ENCODE measurements around the gene MARCHF5. TPM values are rescaled to one million over a fixed set of nuclear protein-coding genes. Genes with fewer than 3 reads are reported as not detected.

MARCHF5 gene
- total RNA-seq, 4 donors from 2014 or later = 24.2 to 29.8 (median 27.7) TPM

- Histone ChIP-seq H3K36me3 (no peaks in the 10 kb centered on the region), H3K27ac (no peak overlapping the region), H3K9me3 (no peaks in the 10 kb centered on the region), H3K27me3 (no peaks in the 10 kb centered on the region), H3K4me1 (peaks cover 6% of the 10 kb centered on the region in 2 donors), H3K4me3 (replicated peaks in 1 of 3) (no peak overlapping the region)
- intact Hi-C loops (cut with DNase I) = no loop called here
- TF ChIP-seq, protein P1, sequence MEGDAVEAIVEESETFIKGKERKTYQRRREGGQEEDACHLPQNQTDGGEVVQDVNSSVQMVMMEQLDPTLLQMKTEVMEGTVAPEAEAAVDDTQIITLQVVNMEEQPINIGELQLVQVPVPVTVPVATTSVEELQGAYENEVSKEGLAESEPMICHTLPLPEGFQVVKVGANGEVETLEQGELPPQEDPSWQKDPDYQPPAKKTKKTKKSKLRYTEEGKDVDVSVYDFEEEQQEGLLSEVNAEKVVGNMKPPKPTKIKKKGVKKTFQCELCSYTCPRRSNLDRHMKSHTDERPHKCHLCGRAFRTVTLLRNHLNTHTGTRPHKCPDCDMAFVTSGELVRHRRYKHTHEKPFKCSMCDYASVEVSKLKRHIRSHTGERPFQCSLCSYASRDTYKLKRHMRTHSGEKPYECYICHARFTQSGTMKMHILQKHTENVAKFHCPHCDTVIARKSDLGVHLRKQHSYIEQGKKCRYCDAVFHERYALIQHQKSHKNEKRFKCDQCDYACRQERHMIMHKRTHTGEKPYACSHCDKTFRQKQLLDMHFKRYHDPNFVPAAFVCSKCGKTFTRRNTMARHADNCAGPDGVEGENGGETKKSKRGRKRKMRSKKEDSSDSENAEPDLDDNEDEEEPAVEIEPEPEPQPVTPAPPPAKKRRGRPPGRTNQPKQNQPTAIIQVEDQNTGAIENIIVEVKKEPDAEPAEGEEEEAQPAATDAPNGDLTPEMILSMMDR (IDR thresholded peaks at IDR 0.05) = no peak
- TF ChIP-seq POLR2A (IDR thresholded peaks at IDR 0.05) = no peak
- DNase-seq = no peak
Observed at GRCh38 chr10:92303096-92303495, 12.1 kb downstream of the MARCHF5 start.

DNA sequence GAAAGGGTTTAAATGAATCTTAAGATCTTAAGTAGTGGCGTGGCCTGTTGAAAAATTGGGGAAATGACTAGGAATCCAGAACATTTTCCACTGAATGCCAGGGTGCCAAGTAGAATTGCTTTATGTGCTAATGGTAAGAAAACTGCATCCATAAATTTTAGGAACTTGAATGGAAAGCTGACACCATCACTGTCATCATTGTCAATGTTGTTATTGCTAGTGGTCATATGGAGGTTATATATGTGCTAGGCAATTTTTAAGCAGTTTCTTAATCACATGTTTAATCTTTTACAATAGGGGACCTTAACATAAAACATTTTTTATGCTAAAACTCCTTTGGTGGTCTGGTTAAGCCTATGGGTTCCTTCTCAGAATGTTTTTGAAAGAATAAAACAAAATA is 13.1 kb downstream of the MARCHF5 start:
- Histone ChIP-seq H3K4me3 (replicated peaks in 1 of 3) (no peak overlapping the region), H3K4me1 (peaks cover 6% of the 10 kb centered on the region in 2 donors), H3K36me3 (no peaks in the 10 kb centered on the region), H3K9me3 (no peaks in the 10 kb centered on the region), H3K27me3 (no peaks in the 10 kb centered on the region), H3K27ac (no peak overlapping the region)
- DNase-seq = no peak
- intact Hi-C loops (cut with DNase I) = no loop called here
- WGBS, 2 donors = 94 to 98% methylated on average over 1 of the region's 1 CpG
- TF ChIP-seq, protein P1 (IDR thresholded peaks at IDR 0.05) = no peak

GRCh38 chr10:92305133-92306072 is 14.4 kb downstream of the MARCHF5 start:
- Histone ChIP-seq H3K4me1 (peaks cover 6% of the 10 kb centered on the region in 2 donors), H3K4me3 (replicated peaks in 1 of 3) (no peak overlapping the region), H3K27me3 (no peaks in the 10 kb centered on the region), H3K9me3 (no peaks in the 10 kb centered on the region), H3K27ac (no peak overlapping the region), H3K36me3 (no peaks in the 10 kb centered on the region)
- DNase-seq = no peak
- intact Hi-C loops (cut with DNase I) = no loop called here
- TF ChIP-seq, protein P1 (IDR thresholded peaks at IDR 0.05) = no peak
- no peak for TF ChIP-seq POLR2A (IDR thresholded peaks at IDR 0.05)
- 88 to 90% methylated on average over 13 of the region's 13 CpGs for WGBS, 2 donors

DNA sequence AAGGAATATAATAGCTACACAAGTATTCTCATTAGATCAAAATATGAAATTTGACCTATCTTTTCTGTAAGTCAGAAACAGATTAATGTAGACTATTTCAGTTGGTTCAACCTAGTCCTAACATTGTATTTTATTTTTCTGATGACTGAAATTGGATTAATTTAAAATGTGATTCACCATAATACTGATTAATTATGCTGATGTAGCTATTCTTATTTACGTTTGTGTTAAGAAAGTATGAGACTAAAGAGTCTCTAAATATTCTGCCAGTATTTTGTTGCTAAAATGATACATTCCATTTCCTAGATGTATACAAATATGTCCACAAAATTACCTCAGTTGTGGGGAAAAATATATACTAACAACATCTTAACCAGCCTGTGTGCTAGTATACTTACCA is 18.3 kb downstream of the MARCHF5 start:
- Histone ChIP-seq H3K36me3 (no peaks in the 10 kb centered on the region), H3K27me3 (no peaks in the 10 kb centered on the region), H3K4me3 (replicated peaks in 1 of 3) (no peak overlapping the region), H3K27ac (no peak overlapping the region), H3K9me3 (no peaks in the 10 kb centered on the region), H3K4me1 (peaks cover 6% of the 10 kb centered on the region in 2 donors)
- no peak for DNase-seq
- TF ChIP-seq POLR2A (IDR thresholded peaks at IDR 0.05) = no peak
- TF ChIP-seq, protein P1 (IDR thresholded peaks at IDR 0.05) = no peak
- WGBS, 2 donors = 88 to 91% methylated on average over 1 of the region's 1 CpG
- intact Hi-C loops (cut with DNase I) = no loop called here

- no peak for TF ChIP-seq POLR2A (IDR thresholded peaks at IDR 0.05)
- TF ChIP-seq, protein P1 (IDR thresholded peaks at IDR 0.05) = no peak
- Histone ChIP-seq H3K4me1 (no peaks in the 10 kb centered on the region), H3K27ac (no peak overlapping the region), H3K36me3 (no peaks in the 10 kb centered on the region), H3K9me3 (no peaks in the 10 kb centered on the region), H3K27me3 (no peaks in the 10 kb centered on the region), H3K4me3 (replicated peaks in 1 of 3) (no peak overlapping the region)
- intact Hi-C loops (cut with DNase I) = no loop called here
- DNase-seq = no peak
- WGBS, 2 donors = 97% methylated on average over 3 of the region's 3 CpGs
Observed at GRCh38 chr10:92313750-92314149, 22.8 kb downstream of the MARCHF5 start.
